Mesodermal cell (in vitro differentiated cells): ENCODE measurements around the gene ZNF695.

Source experiments
- H3K27ac ChIP-seq: 2 replicates; pipeline ENCODE4 v1.7.0; 2013; ENCODE audit warnings: mild to moderate bottlenecking, low read depth, low read length, moderate library complexity; ENCODE audit not compliant: severe bottlenecking
- H3K36me3 ChIP-seq: 2 replicates; pipeline ENCODE4 v1.7.1; 2013; ENCODE audit warnings: mild to moderate bottlenecking, low read length, moderate library complexity; ENCODE audit not compliant: control insufficient read depth, insufficient read depth
- H3K4me1 ChIP-seq: one replicate; pipeline ENCODE4 v1.7.1; 2013; ENCODE audit warnings: mild to moderate bottlenecking, low read length; ENCODE audit not compliant: insufficient read depth, control insufficient read depth, poor library complexity, severe bottlenecking
- H3K4me3 ChIP-seq: 2 replicates; pipeline ENCODE4 v1.7.0; 2013; ENCODE audit warnings: low read length, control low read depth, mild to moderate bottlenecking; ENCODE audit not compliant: insufficient read depth, poor library complexity, severe bottlenecking; ENCODE audit errors: extremely low read depth
- H3K9me3 ChIP-seq: 2 replicates; pipeline ENCODE4 v1.7.1; 2013; ENCODE audit warnings: mild to moderate bottlenecking, low read length, moderate library complexity; ENCODE audit not compliant: control insufficient read depth
- WGBS, 2 experiments: methylation state at CpG; one replicate each; pipeline ENCODE4 v1.1.5; 2013; ENCODE audit warnings: missing lambda C conversion rate in 2 of 2; ENCODE audit not compliant: insufficient coverage in 2 of 2; 5-methylcytosine and 5-hydroxymethylcytosine counted together

The ZNF695 gene

DNA sequence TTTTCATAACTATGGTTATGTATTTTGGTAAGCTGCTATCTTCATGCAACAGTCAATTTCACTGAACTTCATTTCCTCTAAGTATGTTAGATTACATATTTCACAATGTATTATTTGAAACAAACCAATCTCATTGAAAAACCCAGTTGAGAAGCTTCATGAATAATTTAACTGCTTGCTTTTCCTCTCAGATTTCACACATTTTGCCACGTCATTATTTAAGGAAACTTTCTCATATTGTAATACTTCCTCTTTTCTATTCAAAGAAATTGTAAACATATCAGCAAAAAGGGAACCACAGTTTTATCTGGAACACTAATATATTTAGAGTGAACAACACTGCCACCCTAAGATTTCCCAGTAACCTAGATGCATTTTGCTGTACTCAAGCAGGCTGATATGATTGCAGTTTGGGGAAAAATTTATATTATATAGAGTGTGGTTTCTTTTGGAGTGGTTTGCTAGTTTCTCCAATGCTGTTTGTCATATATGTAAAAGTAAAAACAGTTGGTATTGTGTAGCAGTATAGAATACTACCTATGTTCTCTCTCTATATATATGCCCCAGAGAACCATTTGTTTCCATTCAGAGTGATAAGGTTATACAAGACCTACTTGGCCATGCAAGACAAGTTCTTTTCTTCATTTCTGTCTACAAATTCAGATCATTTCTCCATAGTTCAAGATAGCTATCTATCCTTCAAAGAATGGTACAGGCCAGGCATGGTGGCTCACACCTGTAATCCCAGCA, 47.7 kb downstream of the ZNF695 start:
- 83% methylated on average over 1 of the region's 1 CpG for WGBS, 2 experiments
- H3K4me1 ChIP-seq = no peaks in the 10 kb centered on the region
- no peak overlapping the region for H3K27ac ChIP-seq
- peaks cover 22% of the 10 kb centered on the region for H3K36me3 ChIP-seq
- no peaks in the 10 kb centered on the region for H3K9me3 ChIP-seq
- no peak overlapping the region for H3K4me3 ChIP-seq

DNA sequence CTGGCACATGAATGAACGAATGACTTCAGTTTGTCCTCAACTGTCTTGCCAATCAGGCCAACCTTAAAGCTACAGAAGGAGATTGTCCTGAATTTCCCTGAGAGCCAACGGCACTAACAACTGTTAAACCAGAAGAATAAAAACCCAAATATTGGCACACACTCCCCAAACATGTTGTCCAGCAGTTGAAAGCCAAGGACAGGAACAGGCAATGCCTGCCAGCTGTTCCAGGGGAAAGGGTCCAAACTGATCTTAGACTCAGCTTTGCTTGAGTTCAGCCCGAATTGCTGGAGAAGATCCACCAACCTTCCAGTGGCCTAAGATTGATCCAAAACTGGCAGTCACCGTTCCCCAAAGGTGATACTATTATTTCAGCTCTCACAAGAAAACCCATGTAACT, 53.7 kb downstream of the ZNF695 start:
- WGBS, 2 experiments = 86 to 89% methylated on average over 2 to 3 of the region's 4 CpGs

DNA sequence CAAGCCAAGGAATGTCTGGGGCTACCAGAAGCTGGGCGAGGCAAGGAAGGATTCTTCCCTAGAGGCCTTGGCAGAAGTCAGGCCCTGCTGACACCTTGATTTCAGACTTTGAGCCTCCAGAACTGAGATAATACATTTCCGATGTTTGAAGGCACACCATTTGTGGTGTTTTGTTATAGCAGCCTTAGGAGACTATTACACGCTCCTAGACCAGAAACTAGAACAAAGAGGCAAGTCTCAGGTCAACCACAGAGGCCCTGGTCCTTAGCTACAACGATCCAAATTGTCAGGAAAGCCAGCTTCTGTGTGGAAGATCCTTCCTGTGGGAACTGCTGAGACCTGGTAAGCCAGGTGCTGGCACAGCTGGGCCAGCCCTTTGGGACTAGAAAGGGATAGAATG, 56.4 kb downstream of the ZNF695 start:
- Histone ChIP-seq H3K4me1 (peaks cover 9% of the 10 kb centered on the region), H3K9me3 (no peaks in the 10 kb centered on the region), H3K27ac (no peak overlapping the region), H3K4me3 (no peak overlapping the region), H3K36me3 (no peaks in the 10 kb centered on the region)
- WGBS, 2 experiments = 91 to 96% methylated on average over 4 of the region's 4 CpGs

More for the DNA sequence above, 53.7 kb downstream of the ZNF695 start:
- Histone ChIP-seq H3K4me1 (no peaks in the 10 kb centered on the region), H3K9me3 (no peaks in the 10 kb centered on the region), H3K4me3 (no peak overlapping the region), H3K36me3 (peaks cover 5% of the 10 kb centered on the region), H3K27ac (no peak overlapping the region)

DNA sequence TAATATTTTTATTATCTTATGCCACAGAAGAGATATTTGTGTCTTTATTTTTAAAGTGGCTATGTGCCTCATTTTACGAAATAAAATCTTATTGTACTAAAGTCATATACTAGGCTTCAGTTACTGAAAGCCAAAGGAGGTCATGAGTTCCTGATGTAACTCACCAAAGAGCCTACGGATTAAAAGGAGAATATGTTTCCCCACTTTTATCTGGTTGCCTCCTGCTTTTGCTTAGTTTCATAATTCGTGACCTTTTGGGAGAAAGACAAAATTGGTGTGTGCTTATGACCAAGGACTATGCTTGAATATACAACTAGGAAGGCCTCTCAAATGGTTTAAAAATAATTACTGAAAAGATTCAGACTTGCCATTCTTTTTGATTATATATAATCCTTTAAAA, 57.9 kb downstream of the ZNF695 start:
- Histone ChIP-seq H3K4me1 (peaks cover 9% of the 10 kb centered on the region), H3K9me3 (no peaks in the 10 kb centered on the region), H3K36me3 (no peaks in the 10 kb centered on the region), H3K4me3 (no peak overlapping the region), H3K27ac (no peak overlapping the region)
- WGBS, 2 experiments = 78% methylated on average over 1 of the region's 3 CpGs; no CpG with 5 or more reads in 1 of the 2 experiments

DNA sequence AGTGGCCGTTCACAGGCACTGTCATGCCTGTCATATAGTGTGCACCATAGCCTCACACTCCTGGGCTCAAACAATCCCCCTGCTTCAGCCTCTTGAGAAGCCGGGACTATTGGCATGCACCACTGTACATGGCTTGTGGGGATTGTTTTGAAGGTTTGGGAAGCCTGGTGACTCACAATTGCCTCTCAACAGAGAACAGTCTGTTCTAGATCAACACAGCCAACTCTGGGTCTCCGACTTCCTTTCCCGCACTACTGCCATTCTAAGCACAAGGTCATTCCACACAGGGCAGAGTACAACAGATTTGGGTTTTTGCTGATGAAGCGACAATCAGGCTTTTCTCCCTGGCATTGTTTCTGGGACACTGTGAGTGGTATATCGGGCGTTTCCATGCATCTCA, 60.6 kb downstream of the ZNF695 start:
- WGBS, 2 experiments = 84 to 95% methylated on average over 4 to 6 of the region's 7 CpGs
- Histone ChIP-seq H3K36me3 (peaks cover 4% of the 10 kb centered on the region), H3K9me3 (no peaks in the 10 kb centered on the region), H3K4me1 (peaks cover 9% of the 10 kb centered on the region), H3K27ac (peak overlapping the region; percentile 86), H3K4me3 (no peak overlapping the region)

DNA sequence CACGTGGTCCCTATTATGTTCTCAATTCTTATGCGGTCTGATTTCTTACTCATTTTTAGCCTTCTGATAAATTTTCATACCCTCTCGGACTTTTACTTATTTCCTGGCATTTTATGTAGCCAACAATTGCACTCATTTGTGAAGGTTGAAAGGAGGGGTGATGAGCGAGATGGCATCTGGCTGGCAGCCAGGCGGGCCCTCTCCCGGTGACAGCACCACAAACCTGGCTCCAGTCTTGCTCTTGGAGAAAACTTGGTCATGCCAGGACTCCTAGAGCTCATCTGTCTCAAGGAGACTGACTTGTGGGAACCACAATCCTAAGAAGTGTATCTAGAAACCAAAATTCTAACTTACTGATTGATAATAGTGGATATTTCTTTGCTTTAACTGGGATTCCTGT, 61.5 kb downstream of the ZNF695 start:
- Histone ChIP-seq H3K27ac (peak overlapping the region; percentile 41), H3K4me3 (no peak overlapping the region), H3K4me1 (peaks cover 9% of the 10 kb centered on the region), H3K9me3 (no peaks in the 10 kb centered on the region), H3K36me3 (peaks cover 4% of the 10 kb centered on the region)
- 93 to 100% methylated on average over 4 to 5 of the region's 6 CpGs for WGBS, 2 experiments
